H1 (cell line): ENCODE results near the gene FNDC3A. TPM values are rescaled to one million over a fixed set of nuclear protein-coding genes. Genes with fewer than 3 reads are reported as not detected.

Experiments used
- CTCF ChIA-PET: fragments of 300-600 bp; sonication (Branson Sonifier 250); formaldehyde crosslinking; loops from one replicate; lab custom pipeline; 2021; ENCODE audit not compliant: partially characterized antibody; lab: Charles Lee
- POLR2A ChIA-PET: fragments of 300-600 bp; sonication (Branson Sonifier 250); formaldehyde crosslinking; loops from one replicate; lab custom pipeline; 2021; ENCODE audit warnings: inconsistent platforms; ENCODE audit not compliant: partially characterized antibody; lab: Charles Lee
- DNase-seq, 2 experiments: peaks; one replicate each; pipeline versions ENCODE4 v3.0.0 to v3.0.0-alpha.2; 2010 to 2022; ENCODE audit warnings: low spot score in 2 of 2, low read depth in 1 of 2, mixed read lengths in 1 of 2
- FAIRE-seq: peaks from 2 replicates; lab custom pipeline; 2011; peaks lifted over from hg19 to GRCh38; lab: Jason Lieb, UNC
- H2AFZ ChIP-seq: 2 replicates; pipeline ENCODE4 v1.8.1; 2012; ENCODE audit warnings: low read length, inconsistent platforms
- H2AK5ac ChIP-seq: 2 replicates; pipeline ENCODE4 v1.6.1; 2013; ENCODE audit warnings: low read depth, low read length
- H2BK120ac ChIP-seq: replicated peaks from 2 replicates; pipeline ENCODE3; 2013; ENCODE audit warnings: low read depth, low read length, inconsistent platforms
- H2BK12ac ChIP-seq: 2 replicates; pipeline ENCODE4 v1.6.1; 2013; ENCODE audit warnings: low read depth, low read length
- H2BK15ac ChIP-seq: 2 replicates; pipeline ENCODE4 v1.6.1; 2013; ENCODE audit warnings: low read length
- H2BK20ac ChIP-seq: 2 replicates; pipeline ENCODE4 v1.6.1; 2013; ENCODE audit warnings: low read length
- H2BK5ac ChIP-seq: 2 replicates; pipeline ENCODE4 v1.6.1; 2013; ENCODE audit warnings: low read depth, low read length
- H3K14ac ChIP-seq: 2 replicates; pipeline ENCODE4 v1.6.1; 2013; ENCODE audit warnings: inconsistent platforms; ENCODE audit not compliant: insufficient read length
- H3K18ac ChIP-seq: 2 replicates; pipeline ENCODE4 v1.6.1; 2013; ENCODE audit warnings: low read length; ENCODE audit errors: extremely low read depth
- H3K23ac ChIP-seq: 2 replicates; pipeline ENCODE4 v1.6.1; 2013; ENCODE audit warnings: inconsistent platforms; ENCODE audit not compliant: insufficient read length
- H3K23me2 ChIP-seq: 2 replicates; pipeline ENCODE4 v1.6.1; 2013; ENCODE audit warnings: low read depth, low read length
- H3K27ac ChIP-seq: 2 replicates; pipeline ENCODE4 v1.6.1; 2011; ENCODE audit warnings: low read depth, low read length, inconsistent platforms
- H3K27me3 ChIP-seq, 4 experiments: replicated peaks in 1 of 4; 1 replicate in 1 of 4; 2 replicates in 3 of 4; pipeline versions ENCODE4 v1.6.1 to v1.8.1; 2011 to 2013; ENCODE audit warnings: low read length in 3 of 4, mild to moderate bottlenecking in 3 of 4, inconsistent platforms in 2 of 4, mixed read lengths in 2 of 4, moderate library complexity in 1 of 4; ENCODE audit not compliant: control insufficient read depth in 3 of 4, insufficient read depth in 3 of 4; ENCODE audit errors: extremely low read depth in 1 of 4
- H3K36me3 ChIP-seq, 4 experiments: 2 replicates each; pipeline versions ENCODE4 v1.6.1 to v1.8.1; 2011 to 2013; ENCODE audit warnings: mild to moderate bottlenecking in 4 of 4, low read length in 3 of 4, moderate library complexity in 2 of 4, control low read depth in 1 of 4, inconsistent platforms in 1 of 4; ENCODE audit not compliant: insufficient read depth in 4 of 4, control insufficient read depth in 2 of 4
- H3K4ac ChIP-seq: replicated peaks from 2 replicates; pipeline ENCODE3; 2013; ENCODE audit warnings: low read length, low read depth, mixed read lengths, inconsistent platforms; ENCODE audit not compliant: insufficient read length
- H3K4me1 ChIP-seq, 4 experiments: replicated peaks in 1 of 4; 1 replicate in 1 of 4; 2 replicates in 3 of 4; pipeline versions ENCODE4 v1.6.1 to v1.8.1; 2011 to 2013; ENCODE audit warnings: low read length in 3 of 4, inconsistent platforms in 2 of 4, mixed read lengths in 1 of 4; ENCODE audit not compliant: insufficient read depth in 4 of 4, control insufficient read depth in 3 of 4
- H3K4me2 ChIP-seq, 2 experiments: 2 replicates each; pipeline versions ENCODE4 v1.6.1 to v1.8.1; 2011 to 2013; ENCODE audit warnings: low read depth in 2 of 2, low read length in 2 of 2, control low read depth in 1 of 2, inconsistent platforms in 1 of 2, mild to moderate bottlenecking in 1 of 2; ENCODE audit not compliant: insufficient read depth in 1 of 2
- H3K4me3 ChIP-seq, 4 experiments: fragments of 200-600, 300-600 bp in 1 of 4; sonication (generic), shearing (Covaris generic), sonication (Bioruptor Twin) in 1 of 4; 2 replicates each; pipeline versions ENCODE4 v1.5.1 to v1.8.1; 2011 to 2016; ENCODE audit warnings: low read length in 4 of 4, low read depth in 3 of 4, control low read depth in 2 of 4, inconsistent platforms in 2 of 4, mild to moderate bottlenecking in 2 of 4, mixed read lengths in 1 of 4, moderate library complexity in 1 of 4; ENCODE audit not compliant: insufficient read depth in 2 of 4; ENCODE audit errors: extremely low read depth in 1 of 4
- H3K56ac ChIP-seq: replicated peaks from 2 replicates; pipeline ENCODE3; 2013; ENCODE audit warnings: low read depth, mild to moderate bottlenecking, mixed read lengths, low read length, inconsistent platforms; ENCODE audit not compliant: insufficient read length
- H3K79me1 ChIP-seq: 2 replicates; pipeline ENCODE4 v1.6.1; 2013; ENCODE audit warnings: low read depth, low read length, control low read depth
- H3K79me2 ChIP-seq, 2 experiments: 2 replicates each; pipeline versions ENCODE4 v1.6.1 to v1.8.1; 2012 to 2013; ENCODE audit warnings: low read length in 2 of 2, mild to moderate bottlenecking in 2 of 2, inconsistent platforms in 1 of 2; ENCODE audit not compliant: insufficient read depth in 2 of 2, control insufficient read depth in 1 of 2
- H3K9ac ChIP-seq, 4 experiments: replicated peaks in 1 of 4; 1 replicate in 1 of 4; 2 replicates in 3 of 4; pipeline versions ENCODE4 v1.6.1 to v1.8.1; 2011 to 2013; ENCODE audit warnings: low read depth in 3 of 4, low read length in 3 of 4, control low read depth in 2 of 4, mild to moderate bottlenecking in 2 of 4, moderate library complexity in 2 of 4, inconsistent platforms in 1 of 4; ENCODE audit errors: extremely low read depth in 1 of 4
- H3K9me3 ChIP-seq, 2 experiments: 2 replicates each; pipeline versions ENCODE4 v1.6.1 to v1.8.1; 2012 to 2013; ENCODE audit warnings: mild to moderate bottlenecking in 2 of 2, moderate library complexity in 2 of 2, control low read depth in 1 of 2, inconsistent platforms in 1 of 2, low read depth in 1 of 2, low read length in 1 of 2, mixed read lengths in 1 of 2; ENCODE audit not compliant: insufficient read depth in 2 of 2
- H4K20me1 ChIP-seq, 2 experiments: replicated peaks in 1 of 2; 2 replicates each; pipeline versions ENCODE3 to v1.8.1; 2011 to 2013; ENCODE audit warnings: inconsistent platforms in 2 of 2, low read length in 2 of 2, mild to moderate bottlenecking in 1 of 2; ENCODE audit not compliant: insufficient read depth in 2 of 2, control insufficient read depth in 1 of 2
- H4K5ac ChIP-seq: 2 replicates; pipeline ENCODE4 v1.6.1; 2013; ENCODE audit warnings: low read length, low read depth, mixed read lengths, inconsistent platforms; ENCODE audit not compliant: insufficient read length
- H4K8ac ChIP-seq: 2 replicates; pipeline ENCODE4 v1.8.0; 2013; ENCODE audit warnings: mild to moderate bottlenecking, moderate library complexity, low read length, inconsistent platforms; ENCODE audit not compliant: insufficient read depth; ENCODE audit errors: extremely low read depth
- H4K91ac ChIP-seq: replicated peaks from 2 replicates; pipeline ENCODE3; 2013; ENCODE audit warnings: low read length, mixed read lengths, inconsistent platforms; ENCODE audit not compliant: insufficient read length
- BACH1 ChIP-seq: IDR thresholded peaks from 2 replicates; pipeline ENCODE4 v1.6.1; 2012; ENCODE audit warnings: low read length, improper control_type of control experiment
- BCL11A ChIP-seq, 2 experiments: IDR thresholded peaks; one replicate each; pipeline ENCODE4 v1.6.1; 2011; ENCODE audit warnings: low read depth in 2 of 2, low read length in 2 of 2, mild to moderate bottlenecking in 2 of 2
- CTCF ChIP-seq, 3 experiments: IDR thresholded peaks; 1 replicate in 2 of 3; 2 replicates in 1 of 3; pipeline versions ENCODE4 v1.5.1 to v1.6.1; 2011; ENCODE audit warnings: low read length in 3 of 3, mild to moderate bottlenecking in 3 of 3, inconsistent platforms in 2 of 3, low read depth in 1 of 3, moderate library complexity in 1 of 3; ENCODE audit not compliant: insufficient read depth in 1 of 3; ENCODE audit errors: control extremely low read depth in 1 of 3
- EP300 ChIP-seq, 2 experiments: IDR thresholded peaks; 1 replicate in 1 of 2; 2 replicates in 1 of 2; pipeline ENCODE4 v1.6.1; 2011 to 2012; ENCODE audit warnings: low read depth in 2 of 2, low read length in 2 of 2, mild to moderate bottlenecking in 2 of 2, borderline replicate concordance in 1 of 2, inconsistent platforms in 1 of 2, moderate library complexity in 1 of 2
- HDAC2 ChIP-seq, 2 experiments: fragments of 300-600 bp in 1 of 2; sonication (generic) in 1 of 2; IDR thresholded peaks; 2 replicates each; pipeline ENCODE4 v1.6.1; 2011 to 2012; ENCODE audit warnings: low read depth in 2 of 2, low read length in 2 of 2, mild to moderate bottlenecking in 2 of 2, moderate library complexity in 2 of 2, borderline replicate concordance in 1 of 2, inconsistent platforms in 1 of 2
- HDAC6 ChIP-seq: IDR thresholded peaks from one replicate; pipeline ENCODE4 v1.7.1; 2012; ENCODE audit warnings: low read depth, mild to moderate bottlenecking, inconsistent platforms, low read length, moderate library complexity
- NRF1 ChIP-seq: IDR thresholded peaks from 2 replicates; pipeline ENCODE4 v1.6.1; 2011; ENCODE audit warnings: mild to moderate bottlenecking, low read depth, low read length, improper control_type of control experiment
- PHF8 ChIP-seq: fragments of 200-600 bp; sonication (generic); conservative IDR thresholded peaks from 2 replicates; pipeline ENCODE4 v1.7.1; 2012; ENCODE audit warnings: low read depth, mild to moderate bottlenecking, inconsistent platforms, low read length, moderate library complexity
- POLR2A ChIP-seq, 2 experiments: IDR thresholded peaks; 1 replicate in 1 of 2; 2 replicates in 1 of 2; pipeline ENCODE4 v1.6.1; 2011; ENCODE audit warnings: low read depth in 2 of 2, low read length in 2 of 2, mild to moderate bottlenecking in 2 of 2; ENCODE audit errors: control extremely low read depth in 1 of 2
- SIN3A ChIP-seq, 2 experiments: IDR thresholded peaks in 1 of 2; conservative IDR thresholded peaks in 1 of 2; 2 replicates each; pipeline ENCODE4 v1.6.1; 2011 to 2012; ENCODE audit warnings: low read length in 2 of 2, improper control_type of control experiment in 1 of 2, low read depth in 1 of 2, mild to moderate bottlenecking in 1 of 2
- TAF7 ChIP-seq: optimal IDR thresholded peaks from 2 replicates; pipeline ENCODE3; 2011; ENCODE audit warnings: low read depth, mild to moderate bottlenecking, inconsistent platforms, low read length, moderate library complexity, borderline replicate concordance
- WGBS, 2 experiments: shearing (Covaris generic) in 1 of 2; methylation state at CpG; one replicate each; pipeline versions ENCODE4 v1.1.6 to v1.1.7; 2013 to 2015; ENCODE audit warnings: low lambda C conversion rate in 2 of 2, mixed read lengths in 2 of 2, inconsistent platforms in 1 of 2, low coverage in 1 of 2, missing lambda C conversion rate in 1 of 2; ENCODE audit not compliant: insufficient replicate concordance in 2 of 2, insufficient coverage in 1 of 2, insufficient read length in 1 of 2; ENCODE audit errors: extremely low coverage in 1 of 2, missing lambda C conversion rate in 1 of 2; 5-methylcytosine and 5-hydroxymethylcytosine counted together
- polyA plus RNA-seq, 7 experiments: library from polyadenylated mRNA; depleted of rRNA in 3 of 7; stranded (reverse) in 5 of 7; unstranded in 2 of 7; fragments of >200 nt in 5 of 7; fragments of 200-250 nt in 2 of 7; gene quantifications; 1 replicate in 5 of 7; 2 replicates in 1 of 7; 4 replicates in 1 of 7; pipeline versions ENCODE4 v1.2.1 to v1.2.3, GENCODE V29; 2011 to 2013; ENCODE audit warnings: missing spikeins in 2 of 7, mixed read lengths in 2 of 7
- total RNA-seq: library from RNA; stranded (reverse); fragmentation: NEBNext Ultra II Directional; extraction: Animal tissue kit (Norgen Biotek cat#: 25700); gene quantifications from 2 replicates; pipeline ENCODE4 v1.2.1, GENCODE V29; 2021

FNDC3A gene
- total and polyA plus RNA-seq, 2 of the 8 experiments (the other 6 are each of a cell fraction or from before 2014, with no cell fraction given): 14.6 to 26.0 TPM

GRCh38 chr13:49099513-49099877 is 123.8 kb downstream of the FNDC3A start:
- H3K56ac ChIP-seq: no peak overlapping the region
- ChIA-PET POLR2A (no interaction called here), CTCF (interaction anchor here (1.0 to 1.4 kb wide), 9 partner anchors 8 to 182 kb away, joined by 3 to 4 read pairs (median 3); no protein-coding TSS in a partner anchor)
- H3K27me3 ChIP-seq: no peaks in the 10 kb centered on the region
- H3K4ac ChIP-seq: no peak overlapping the region
- H2AK5ac ChIP-seq: no peak overlapping the region
- no peak for FAIRE-seq
- no peak overlapping the region for H2AFZ ChIP-seq
- H2BK5ac ChIP-seq: no peak overlapping the region
- H3K23ac ChIP-seq: no peak overlapping the region
- no peak overlapping the region for H4K8ac ChIP-seq
- no peak for DNase-seq
- no peaks in the 10 kb centered on the region for H3K23me2 ChIP-seq
- no peak overlapping the region for H2BK120ac ChIP-seq
- H4K91ac ChIP-seq: no peak overlapping the region
- H4K5ac ChIP-seq: no peak overlapping the region
- no peak overlapping the region for H2BK12ac ChIP-seq
- no peak overlapping the region for H3K9ac ChIP-seq
- no peak overlapping the region for H3K14ac ChIP-seq
- no peaks in the 10 kb centered on the region for H4K20me1 ChIP-seq
- no peaks in the 10 kb centered on the region for H3K4me1 ChIP-seq
- no peak overlapping the region for H2BK20ac ChIP-seq
- no peaks in the 10 kb centered on the region for H3K9me3 ChIP-seq
- H3K79me1 ChIP-seq: no peaks in the 10 kb centered on the region
- no peak overlapping the region for H3K4me2 ChIP-seq
- H3K18ac ChIP-seq: no peak overlapping the region
- H3K36me3 ChIP-seq: no peaks in the 10 kb centered on the region
- 89% methylated on average over 2 of the region's 2 CpGs; no CpG with 5 or more reads in 1 of the 2 experiments for WGBS, 2 experiments
- no peaks in the 10 kb centered on the region for H3K79me2 ChIP-seq
- H3K27ac ChIP-seq: no peak overlapping the region
- H3K4me3 ChIP-seq: no peak overlapping the region
- no peak overlapping the region for H2BK15ac ChIP-seq
- TF ChIP-seq POLR2A (IDR thresholded peaks at IDR 0.05; ENCODE audit: control extremely low read depth in 1 of 2, low read depth in 2 of 2, low read length in 2 of 2) (no peak), TAF7 (no peak), HDAC6 (no peak), PHF8 (no peak), BCL11A (IDR thresholded peaks at IDR 0.05; ENCODE audit: low read depth in 2 of 2, low read length in 2 of 2) (no peak), SIN3A (conservative IDR thresholded peaks at IDR 0.05 in 1 of 2, IDR thresholded peaks at IDR 0.05 in 1 of 2; ENCODE audit: low read depth in 1 of 2, low read length in 2 of 2) (no peak), EP300 (IDR thresholded peaks at IDR 0.05; ENCODE audit: borderline replicate concordance in 1 of 2, low read depth in 2 of 2, low read length in 2 of 2) (no peak), CTCF (IDR thresholded peaks at IDR 0.05; ENCODE audit: control extremely low read depth in 1 of 3, insufficient read depth in 1 of 3, low read depth in 1 of 3, low read length in 3 of 3) (no peak), HDAC2 (IDR thresholded peaks at IDR 0.05; ENCODE audit: borderline replicate concordance in 1 of 2, low read depth in 2 of 2, low read length in 2 of 2) (no peak), BACH1 (no peak), NRF1 (no peak)
